ENCODE data around the gene MFSD1.

The MFSD1 gene, protein sequence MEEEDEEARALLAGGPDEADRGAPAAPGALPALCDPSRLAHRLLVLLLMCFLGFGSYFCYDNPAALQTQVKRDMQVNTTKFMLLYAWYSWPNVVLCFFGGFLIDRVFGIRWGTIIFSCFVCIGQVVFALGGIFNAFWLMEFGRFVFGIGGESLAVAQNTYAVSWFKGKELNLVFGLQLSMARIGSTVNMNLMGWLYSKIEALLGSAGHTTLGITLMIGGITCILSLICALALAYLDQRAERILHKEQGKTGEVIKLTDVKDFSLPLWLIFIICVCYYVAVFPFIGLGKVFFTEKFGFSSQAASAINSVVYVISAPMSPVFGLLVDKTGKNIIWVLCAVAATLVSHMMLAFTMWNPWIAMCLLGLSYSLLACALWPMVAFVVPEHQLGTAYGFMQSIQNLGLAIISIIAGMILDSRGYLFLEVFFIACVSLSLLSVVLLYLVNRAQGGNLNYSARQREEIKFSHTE

DNA sequence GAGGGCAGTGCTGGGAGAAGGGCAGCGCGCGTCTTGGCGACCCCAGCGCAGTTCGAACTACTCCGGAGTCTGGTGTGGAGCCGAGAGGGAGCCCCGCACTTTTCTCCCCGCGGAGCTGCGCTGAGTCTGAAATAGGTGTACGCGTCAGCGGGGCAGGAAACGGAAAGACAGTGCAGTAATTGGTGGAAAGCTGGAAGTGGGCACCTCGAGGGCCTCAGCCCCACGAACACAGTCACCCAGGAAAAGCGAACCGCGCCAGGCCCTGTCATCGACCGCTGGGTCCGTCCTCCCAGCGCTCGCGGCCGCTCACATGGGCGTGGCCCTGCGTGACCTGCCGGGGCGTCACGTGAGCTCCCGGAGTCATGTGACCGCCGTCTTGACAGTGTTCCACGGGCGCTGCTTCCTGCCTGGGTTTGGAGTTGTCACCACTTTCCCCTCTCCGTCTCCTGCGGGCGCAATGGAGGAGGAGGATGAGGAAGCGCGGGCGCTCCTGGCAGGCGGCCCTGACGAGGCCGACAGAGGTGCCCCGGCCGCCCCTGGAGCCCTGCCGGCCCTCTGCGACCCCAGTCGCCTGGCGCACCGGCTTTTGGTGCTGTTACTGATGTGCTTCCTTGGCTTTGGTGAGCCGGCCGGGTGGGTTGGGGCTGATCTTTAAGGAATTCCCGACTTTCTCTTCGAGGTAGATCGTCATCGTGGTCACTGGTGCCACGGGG is at the start of gene MFSD1:
MFSD1 (plus strand) TSS at position 359 of the 713 bp plus-strand sequence; CDS start at position 458, 99 bp downstream.
- DNase-seq (ENCODE audit: low spot score) = peak; percentile 79

DNA sequence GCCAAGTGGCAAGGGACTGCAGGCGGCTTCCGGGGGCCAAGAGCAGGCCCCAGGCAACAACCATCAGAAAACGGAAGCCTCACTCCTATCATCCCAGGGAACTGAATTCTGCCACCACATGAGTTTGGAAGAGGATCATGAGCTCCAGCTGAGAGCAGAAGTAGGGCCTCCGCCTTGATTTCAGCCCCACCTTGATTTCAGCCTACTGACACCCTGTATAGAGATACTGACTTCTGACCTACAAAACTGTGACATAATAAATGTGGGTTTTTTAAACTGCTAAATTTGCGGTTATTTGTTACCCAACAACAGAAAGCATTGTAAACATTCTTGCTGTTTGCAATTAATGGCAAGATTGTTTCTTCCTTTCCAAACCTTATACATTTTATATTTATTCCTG is 48.0 kb upstream of the MFSD1 start:
- no peak for DNase-seq (ENCODE audit: low spot score)

DNA sequence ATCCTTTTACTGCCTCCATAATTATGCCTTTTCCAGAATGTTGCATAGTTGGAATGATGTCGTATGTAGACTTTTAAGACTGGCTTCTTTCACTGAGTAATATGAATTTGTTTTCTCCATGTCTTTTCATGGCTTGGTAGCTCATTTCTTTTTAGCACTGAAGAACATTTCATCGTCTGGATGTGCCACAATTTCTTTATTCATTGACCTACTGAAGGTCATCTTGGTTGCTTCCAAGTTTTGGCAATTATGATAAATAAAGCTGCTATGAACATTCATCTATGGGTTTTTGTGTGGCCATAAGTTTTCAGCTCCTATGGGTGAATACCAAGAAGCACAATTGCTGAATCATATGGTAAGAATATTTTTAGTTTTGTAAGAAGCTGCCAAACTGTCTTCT is 46.4 kb upstream of the MFSD1 start:
- DNase-seq (ENCODE audit: low spot score) = no peak

DNA sequence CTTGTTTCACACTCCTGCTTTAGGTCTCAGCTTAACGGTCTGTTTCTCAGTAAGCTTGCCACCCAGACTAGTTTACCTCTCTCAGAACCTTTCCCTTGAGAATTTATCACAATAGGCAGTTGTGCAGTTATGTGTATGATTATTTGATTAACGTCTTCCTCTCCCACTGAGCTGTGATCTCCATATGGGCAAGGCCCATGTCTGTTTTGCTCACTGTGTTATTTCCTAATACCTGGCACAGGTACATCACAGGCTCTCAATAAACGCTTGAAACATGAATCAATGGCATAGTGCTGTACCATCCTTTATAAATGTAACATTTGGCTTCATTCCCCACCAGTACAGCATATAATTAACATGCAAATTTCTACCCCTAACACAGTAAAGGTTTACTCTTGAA is 40.5 kb upstream of the MFSD1 start:
- DNase-seq (ENCODE audit: low spot score) = no peak

DNA sequence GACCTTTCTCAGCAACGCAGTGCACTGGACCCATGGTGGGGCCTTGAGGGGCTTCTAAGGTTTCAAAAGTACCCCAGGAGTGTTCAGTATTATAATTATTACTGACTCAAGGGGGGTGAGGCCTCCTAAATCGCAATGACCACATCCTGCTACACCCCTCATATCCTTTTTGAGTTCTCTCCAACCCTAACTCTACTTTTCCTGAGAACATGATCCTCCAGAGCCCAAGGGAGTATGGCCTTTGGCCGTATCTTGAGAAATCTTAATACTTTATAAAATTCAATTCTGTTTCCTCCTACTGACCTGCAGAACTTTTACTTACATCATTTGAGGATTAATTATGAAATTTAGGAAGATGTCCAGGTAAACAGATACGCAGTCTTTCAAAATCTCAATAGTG is 39.2 kb upstream of the MFSD1 start:
- no peak for DNase-seq (ENCODE audit: low spot score)

DNA sequence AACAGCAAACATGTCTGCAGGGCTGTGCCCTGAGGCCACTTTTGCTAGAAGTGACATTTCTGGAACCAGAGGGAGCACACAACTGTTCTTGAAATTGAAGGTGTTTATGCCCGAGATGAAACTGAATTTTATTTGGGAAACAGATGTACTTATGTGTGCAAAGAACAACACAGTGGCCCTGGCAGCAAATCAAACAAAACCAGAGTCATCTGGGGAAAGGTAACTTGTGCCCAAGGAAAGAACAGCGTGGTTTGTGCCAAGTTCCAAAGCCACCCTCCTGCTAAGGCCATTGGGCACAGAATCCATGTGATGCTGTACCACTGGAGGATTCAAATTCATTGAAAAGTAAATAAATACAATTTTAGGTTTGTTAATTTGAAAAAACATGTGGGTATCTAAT is 38.4 kb upstream of the MFSD1 start:
- no peak for DNase-seq (ENCODE audit: low spot score)

DNA sequence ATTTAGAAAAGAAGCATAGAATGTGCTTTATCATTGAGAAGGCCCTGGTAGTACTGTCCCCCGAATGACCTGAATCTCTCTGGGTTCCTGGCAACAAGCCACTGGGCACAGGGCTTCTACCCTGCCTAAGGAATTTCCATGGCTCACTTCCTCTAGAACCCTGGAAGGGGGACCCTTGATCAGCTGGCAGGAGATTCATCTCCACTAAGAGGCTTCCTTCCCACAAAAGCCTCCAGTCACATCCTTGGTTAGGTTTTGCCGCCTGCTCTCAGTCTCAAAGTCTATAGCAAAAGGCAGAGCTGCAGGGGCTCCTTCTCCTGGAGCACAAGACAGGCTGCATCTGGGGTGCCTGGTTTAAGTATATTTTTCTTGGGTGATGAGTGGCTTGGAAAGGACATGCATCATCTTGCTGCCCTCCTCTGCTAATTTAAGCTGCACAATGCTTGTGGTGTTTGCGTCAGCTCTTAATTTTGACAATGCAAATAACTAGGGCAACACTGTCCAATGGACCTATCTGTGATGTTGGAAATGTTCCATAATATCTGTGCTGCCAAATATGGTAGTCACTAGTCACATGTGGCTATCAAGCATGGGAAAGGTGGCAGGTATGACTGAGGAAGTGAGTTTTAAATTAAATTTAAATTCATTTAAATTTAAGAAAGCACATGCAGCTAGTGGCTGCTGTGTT is 36.2 kb upstream of the MFSD1 start:
- no peak for DNase-seq (ENCODE audit: low spot score)

DNA sequence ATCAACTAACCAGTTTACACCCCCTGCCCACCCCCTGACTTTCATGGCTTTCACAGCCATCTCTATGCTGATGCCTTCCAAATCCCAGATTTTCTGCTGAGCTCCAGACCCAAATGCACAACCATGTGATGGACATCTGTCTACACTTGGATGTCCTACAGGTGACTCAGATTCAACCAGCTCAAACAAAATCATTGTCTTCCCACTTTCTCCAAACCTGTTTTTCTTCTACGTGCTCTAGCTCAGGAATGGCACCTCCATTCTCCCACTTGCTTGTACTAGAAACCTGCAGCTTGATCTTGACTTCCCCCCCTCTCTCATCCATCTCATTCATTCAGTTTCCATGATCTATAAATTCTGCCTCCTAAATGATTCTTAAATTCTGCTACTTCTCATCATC is 35.5 kb upstream of the MFSD1 start:
- DNase-seq (ENCODE audit: low spot score) = no peak

DNA sequence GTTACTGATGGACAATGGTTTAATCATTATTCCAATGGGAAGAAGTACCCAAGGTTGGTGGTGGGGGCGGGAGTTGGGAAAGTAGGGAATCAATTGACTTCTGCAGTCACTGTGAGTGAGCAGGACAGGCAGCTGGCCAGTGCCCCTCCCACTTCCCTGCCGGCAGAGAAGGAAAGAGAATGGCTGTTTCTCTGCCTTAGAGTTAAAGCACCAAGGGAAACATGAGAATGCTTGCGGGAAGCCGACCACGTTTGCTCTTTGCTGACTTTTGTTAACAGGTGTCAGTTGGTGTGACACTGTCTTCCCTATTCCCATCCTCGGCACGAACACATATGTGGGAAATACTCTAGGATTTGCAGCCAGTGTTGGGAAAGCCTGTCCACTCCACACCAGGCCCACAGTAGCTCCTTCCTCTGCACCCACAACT is 33.5 kb upstream of the MFSD1 start:
- no peak for DNase-seq (ENCODE audit: low spot score)

DNA sequence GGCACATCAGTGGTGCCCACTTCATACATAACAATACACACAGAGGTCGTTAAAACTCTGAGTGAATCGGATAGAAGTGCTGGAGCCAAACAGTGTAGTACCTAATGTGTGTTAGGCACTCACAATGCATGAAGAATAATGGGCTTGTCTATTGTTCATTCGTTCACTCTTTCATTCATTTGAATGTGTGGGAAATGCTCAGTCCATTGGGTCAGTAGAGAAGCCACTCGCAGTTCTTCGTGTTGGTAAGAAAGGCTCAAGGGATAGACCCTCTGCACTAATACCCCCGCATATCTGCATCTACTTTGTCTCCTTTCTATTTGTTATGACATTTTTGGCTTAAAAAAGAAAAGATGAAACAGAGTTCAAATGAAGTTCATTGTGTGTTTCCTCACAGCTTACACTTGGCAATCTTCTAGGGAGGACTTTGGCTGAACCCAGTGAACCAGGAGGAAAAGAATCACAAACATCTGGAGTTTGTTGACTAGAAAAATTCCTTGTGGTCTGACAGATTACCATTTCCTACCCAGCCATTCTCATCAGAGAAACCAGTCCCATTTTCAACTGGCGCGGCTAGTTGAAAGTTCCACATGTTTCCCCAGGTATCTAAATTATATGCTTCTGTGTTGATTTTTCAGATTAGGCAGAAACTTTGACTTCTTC is 32.8 kb upstream of the MFSD1 start:
- DNase-seq (ENCODE audit: low spot score) = no peak

DNA sequence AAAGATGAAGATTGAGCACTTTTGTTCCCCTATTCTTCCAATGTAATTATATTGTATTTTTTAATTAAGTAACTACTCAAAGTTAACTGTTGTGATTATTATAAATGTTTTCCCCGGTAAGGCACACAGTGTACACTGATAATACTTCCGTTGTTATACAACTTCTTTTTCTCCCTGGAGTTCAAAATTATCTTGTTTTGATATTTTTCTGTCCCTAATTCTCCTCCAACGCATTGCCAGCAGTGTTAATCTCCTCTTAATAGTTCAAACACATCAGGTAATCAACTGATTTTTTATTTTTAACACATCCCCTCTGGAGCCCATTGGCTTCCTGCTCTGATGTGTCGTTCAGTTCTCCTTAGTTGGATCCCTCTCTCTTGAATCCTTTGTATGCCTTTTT is 32.3 kb upstream of the MFSD1 start:
- no peak for DNase-seq (ENCODE audit: low spot score)

DNA sequence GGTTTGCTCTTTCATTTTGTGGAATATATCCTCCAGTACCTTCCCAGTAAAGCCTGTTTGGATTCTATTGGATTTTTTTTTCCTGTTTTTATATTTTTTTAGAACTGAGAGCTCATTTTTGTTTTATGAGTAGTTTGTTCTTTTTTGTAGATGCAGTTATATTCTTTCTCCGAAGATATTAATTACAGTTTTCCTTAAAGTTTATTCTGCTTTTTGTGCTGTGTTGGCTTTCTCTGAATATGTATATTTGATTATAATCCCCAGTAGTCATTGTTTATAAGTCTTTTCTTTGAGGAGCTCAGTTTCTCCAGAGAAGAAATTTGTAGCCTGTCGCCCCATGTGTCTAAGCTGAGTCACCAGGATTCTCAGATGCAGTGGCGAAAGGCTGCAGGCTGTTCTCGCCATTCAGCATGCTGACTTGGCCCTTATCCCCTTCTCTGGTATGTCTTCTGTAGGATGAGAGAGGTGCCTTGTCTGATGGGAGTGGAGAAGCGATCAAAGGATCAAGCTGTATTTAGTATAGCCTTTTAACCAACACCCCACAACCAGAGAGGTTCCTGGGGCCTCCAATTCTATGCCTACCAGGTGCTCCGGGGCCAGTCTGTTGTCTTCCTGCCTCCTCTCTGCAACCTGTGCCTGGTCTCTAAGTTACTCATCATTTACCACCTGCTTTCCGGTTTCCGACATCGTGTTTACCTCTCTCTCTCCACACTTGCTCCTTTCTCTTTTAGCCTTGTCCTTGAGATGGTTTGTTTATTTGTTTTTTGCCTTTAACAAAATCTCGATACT is 31.7 kb upstream of the MFSD1 start:
- no peak for DNase-seq (ENCODE audit: low spot score)

DNA sequence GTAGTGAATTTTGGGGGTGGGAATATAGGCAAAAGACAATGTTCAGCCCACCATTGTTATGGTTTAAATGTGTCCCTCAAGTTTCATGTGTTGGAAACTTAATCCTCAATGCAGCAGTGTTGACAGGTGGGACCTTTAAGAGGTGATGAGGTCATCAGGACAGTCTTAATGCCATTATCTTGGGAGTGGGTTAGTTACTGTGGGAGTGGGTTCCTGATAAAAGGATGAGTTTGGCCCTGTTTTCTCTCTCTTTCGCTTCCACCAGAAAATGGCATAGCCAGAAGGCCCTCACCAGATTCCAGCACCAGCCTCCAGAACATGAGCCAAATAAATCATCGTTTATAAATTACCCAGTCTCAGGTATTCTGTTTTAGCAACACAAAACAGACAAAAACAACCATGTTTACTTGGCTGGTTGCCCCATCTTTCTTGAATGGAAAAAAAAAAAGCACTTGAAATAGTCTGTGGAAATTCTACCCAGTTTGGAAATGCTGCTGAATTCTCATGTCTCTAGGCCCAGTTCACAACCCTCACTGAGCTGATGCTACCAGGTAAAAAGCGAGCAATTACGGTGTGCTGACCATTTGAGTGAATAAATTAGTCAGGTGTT is 31.0 kb upstream of the MFSD1 start:
- no peak for DNase-seq (ENCODE audit: low spot score)

DNA sequence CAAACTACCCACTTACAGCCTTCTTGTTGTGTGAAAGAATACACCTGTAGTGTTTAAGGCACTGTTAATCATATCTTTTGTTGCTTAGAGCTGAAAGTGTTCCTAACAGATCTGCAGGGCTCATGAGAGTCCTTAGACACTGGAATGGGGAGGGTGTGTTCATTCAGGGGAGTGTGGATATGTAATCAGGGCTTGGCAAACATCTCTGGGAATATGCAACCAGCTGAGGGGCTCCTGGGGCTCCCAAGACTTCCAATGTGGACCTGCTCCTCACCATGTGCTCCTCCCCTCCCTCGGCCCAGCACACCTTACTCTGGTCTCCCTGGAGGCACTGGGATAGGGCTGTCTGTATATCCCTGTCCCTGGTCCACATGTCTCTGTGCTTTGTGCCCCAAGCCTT is 30.3 kb upstream of the MFSD1 start:
- DNase-seq (ENCODE audit: low spot score) = no peak

DNA sequence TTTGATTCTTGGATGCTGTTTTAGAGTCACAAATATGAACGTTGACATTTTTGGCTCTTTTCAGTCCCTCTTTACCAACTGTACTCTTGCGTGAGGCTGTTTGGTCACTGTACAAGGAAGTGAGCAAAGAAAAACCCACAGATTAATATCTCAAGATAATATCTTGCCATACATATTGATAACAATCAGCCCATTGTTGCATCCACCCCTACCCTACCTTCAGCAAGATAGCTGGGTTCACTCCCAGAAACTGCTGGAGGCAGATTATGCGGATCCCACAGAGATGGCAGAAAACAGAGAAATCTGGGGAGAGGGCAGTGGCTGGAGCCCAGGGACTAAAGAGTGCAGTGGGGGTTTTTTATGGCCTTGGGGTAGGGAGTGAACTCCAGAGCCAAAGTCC is 29.9 kb upstream of the MFSD1 start:
- DNase-seq (ENCODE audit: low spot score) = no peak

DNA sequence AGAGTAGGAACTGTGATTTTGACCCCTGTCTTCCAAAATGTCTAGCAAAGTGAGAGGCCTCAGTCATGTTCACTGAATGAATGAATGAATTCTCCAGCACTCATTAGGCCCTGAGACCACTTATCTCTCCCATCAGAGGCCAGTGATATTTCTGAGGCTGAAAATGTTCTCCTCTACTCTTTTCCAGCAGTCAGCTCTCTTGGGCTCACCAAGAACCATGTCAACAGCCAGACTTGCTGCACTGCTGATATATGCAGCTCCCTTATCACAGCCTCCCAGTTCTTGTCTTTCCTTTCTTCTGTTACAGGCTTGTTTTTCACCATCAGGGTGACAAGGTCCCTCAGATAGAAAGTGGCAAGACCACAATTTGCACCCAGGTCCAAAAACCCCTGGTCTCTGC is 28.7 kb upstream of the MFSD1 start:
- no peak for DNase-seq (ENCODE audit: low spot score)

DNA sequence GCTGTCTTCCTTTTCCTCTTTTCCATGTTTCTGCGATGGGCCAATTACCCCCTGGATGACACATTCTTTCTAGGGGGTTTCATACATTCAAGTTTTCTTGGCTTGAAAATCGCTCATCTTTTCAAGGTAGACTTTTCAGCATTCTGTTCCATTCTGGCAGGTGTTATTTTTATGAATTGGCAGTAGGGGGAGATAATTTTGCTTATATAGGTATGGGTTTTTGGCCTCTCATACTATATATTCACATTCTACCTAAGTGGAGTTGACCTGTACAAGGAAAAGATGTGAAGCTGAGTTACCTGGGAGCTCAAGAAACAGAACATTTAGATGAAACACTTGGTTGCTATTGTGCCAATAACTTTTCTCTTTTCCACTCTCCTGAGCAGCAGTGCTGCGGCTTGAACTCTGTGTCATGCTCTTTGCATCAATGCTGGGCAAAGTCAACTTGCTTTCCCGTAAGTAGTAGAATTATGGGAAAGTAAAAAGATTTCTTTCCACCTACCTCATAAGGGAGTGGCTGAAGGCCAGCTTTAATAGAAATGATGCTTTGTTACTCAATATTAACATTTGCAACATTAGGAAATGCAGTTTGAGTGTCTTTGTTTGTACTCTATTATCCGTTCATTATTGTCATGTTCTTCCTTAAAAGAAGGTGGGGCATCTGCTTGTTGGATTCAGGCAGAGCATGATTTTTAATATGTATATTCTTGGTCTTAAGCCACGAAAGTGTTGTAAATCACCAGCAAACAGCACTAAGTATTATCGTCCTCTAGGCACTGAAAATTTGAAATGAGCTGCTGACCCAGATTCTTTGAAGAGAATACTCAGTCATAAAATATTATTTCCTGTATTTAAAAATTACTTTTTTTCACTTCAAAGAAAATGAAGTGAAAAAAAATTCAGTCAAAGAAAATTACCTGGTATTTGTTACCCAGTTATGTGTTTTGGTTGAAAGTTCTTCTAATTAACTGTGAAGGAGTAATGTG is 27.7 kb upstream of the MFSD1 start:
- DNase-seq (ENCODE audit: low spot score) = no peak

DNA sequence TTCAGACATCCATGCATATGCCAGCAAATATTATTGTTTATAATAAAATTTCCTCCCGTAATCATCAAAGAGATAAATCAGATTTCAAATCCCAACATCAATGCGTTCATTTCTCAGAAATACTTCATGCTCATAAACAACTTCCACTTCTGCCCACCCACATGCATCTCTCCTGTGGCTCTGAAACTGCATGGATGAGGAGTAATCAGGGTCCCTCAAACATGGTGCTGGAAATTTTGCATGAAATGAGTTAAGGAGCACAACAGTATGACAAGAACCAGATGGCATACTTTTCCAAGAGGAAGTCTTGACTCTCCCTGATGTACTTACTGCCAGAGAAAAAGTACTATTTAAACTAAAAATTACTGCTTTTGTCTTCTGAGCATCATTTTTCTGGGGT is 26.9 kb upstream of the MFSD1 start:
- DNase-seq (ENCODE audit: low spot score) = no peak

DNA sequence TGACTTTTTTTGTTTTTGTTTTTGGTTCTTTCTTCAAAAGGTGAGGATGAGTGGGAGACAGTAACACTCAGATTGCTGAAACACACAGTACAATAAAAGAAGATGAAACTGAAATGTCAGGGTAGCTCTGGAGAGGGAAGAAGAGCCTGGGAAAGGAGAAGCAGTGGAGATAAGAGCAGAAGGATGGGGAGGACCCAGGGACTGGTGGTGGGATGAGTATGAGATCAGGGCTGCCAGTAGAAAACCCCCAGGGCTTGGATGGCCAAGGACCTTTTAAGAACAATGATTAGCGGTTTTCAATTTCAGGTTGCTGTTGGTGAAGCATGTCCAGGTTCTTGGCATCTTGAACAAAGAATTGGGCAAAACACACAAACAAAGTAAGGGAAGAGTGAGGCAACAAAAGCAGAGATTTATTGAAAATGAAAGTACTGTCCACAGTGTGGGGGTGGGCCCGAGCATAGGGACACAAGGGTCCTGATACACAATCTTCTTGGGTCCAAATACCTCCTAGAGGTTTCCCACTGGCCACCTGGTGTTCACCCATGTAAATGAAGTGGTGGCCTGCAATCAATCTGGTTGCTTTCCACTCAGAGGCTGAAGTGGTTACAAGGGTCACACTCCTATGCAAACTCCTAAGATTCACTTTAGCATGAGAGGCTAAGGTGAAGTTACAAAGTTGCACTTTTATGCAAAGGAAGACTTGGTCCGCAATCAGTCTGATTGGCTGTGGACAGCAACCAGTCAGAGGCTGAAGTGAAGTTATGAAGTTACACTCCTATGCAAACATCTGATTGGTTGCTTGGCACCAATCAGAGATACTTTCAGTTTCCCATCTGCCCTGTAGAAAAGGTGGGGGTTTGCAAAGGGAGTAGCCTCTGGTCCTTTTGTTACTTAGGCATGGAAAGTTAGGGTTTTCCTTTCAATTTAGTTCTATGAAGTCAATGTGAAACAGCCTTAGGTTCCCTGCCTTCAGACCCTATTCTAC is 26.1 kb upstream of the MFSD1 start:
- no peak for DNase-seq (ENCODE audit: low spot score)

All from HuH-7 (cell line).